ENCODE results near the gene GRM8.

Gene GRM8

GRCh38 chr7:127194571-127194970 is 58.2 kb downstream of the GRM8 start:
- Histone ChIP-seq H2AFZ (ENCODE audit: low read length) (no peak overlapping the region), H3K4me1 (ENCODE audit: insufficient read depth, low read length, severe bottlenecking) (no peaks in the 10 kb centered on the region), H3K36me3 (ENCODE audit: insufficient read depth, low read length) (no peaks in the 10 kb centered on the region), H3K27ac (ENCODE audit: low read depth, low read length, poor library complexity, severe bottlenecking) (no peak overlapping the region), H3K9me2 (ENCODE audit: low read depth, low read length) (no peaks in the 10 kb centered on the region), H3K27me3 (ENCODE audit: insufficient read depth, low read length) (no peaks in the 10 kb centered on the region), H3F3A (ENCODE audit: insufficient read depth, low read length) (no peaks in the 10 kb centered on the region), H3K79me2 (ENCODE audit: insufficient read depth, low read length) (no peaks in the 10 kb centered on the region), H4K20me1 (ENCODE audit: insufficient read depth, low read length) (no peaks in the 10 kb centered on the region), H3K4me2 (ENCODE audit: low read length) (no peak overlapping the region), H3K4me3 (ENCODE audit: low read depth, low read length, poor library complexity, severe bottlenecking) (no peak overlapping the region), H3K9ac (ENCODE audit: low read length) (no peak overlapping the region), H3K9me3 (ENCODE audit: low read length) (no peaks in the 10 kb centered on the region)
- no peak for TF ChIP-seq EZH2 (IDR thresholded peaks at IDR 0.05; ENCODE audit: borderline replicate concordance, low read length)
- TF ChIP-seq CTCF (IDR thresholded peaks at IDR 0.05; ENCODE audit: low read length): no peak

DNA sequence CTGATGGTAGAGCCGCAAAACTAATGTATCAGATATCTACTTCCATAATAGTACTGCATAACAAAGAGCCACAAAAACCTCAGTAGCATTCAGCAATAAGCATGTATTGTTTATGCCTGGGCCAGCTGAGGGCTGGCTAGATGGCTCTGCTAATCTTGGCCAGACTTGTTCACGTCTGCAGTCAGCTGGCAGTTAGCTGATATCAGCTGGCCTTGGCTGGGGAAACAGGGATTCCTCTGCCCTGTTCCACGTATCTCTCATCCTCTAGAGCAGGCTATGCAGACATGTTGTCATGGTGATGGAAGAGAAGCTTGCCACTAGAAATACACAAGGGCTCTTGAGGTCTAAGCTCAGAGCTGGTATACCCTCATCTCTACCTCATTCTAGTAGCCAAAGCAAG is 62.9 kb downstream of the GRM8 start:
- no peak for TF ChIP-seq CTCF (IDR thresholded peaks at IDR 0.05; ENCODE audit: low read length)
- no peak for TF ChIP-seq EZH2 (IDR thresholded peaks at IDR 0.05; ENCODE audit: borderline replicate concordance, low read length)
- H3K9me3 ChIP-seq (ENCODE audit: low read length): no peaks in the 10 kb centered on the region
- no peak overlapping the region for H2AFZ ChIP-seq (ENCODE audit: low read length)
- H3F3A ChIP-seq (ENCODE audit: insufficient read depth, low read length): no peaks in the 10 kb centered on the region
- H3K36me3 ChIP-seq (ENCODE audit: insufficient read depth, low read length): no peaks in the 10 kb centered on the region
- H3K27ac ChIP-seq (ENCODE audit: low read depth, low read length, poor library complexity, severe bottlenecking): no peak overlapping the region
- no peaks in the 10 kb centered on the region for H4K20me1 ChIP-seq (ENCODE audit: insufficient read depth, low read length)
- no peak overlapping the region for H3K4me2 ChIP-seq (ENCODE audit: low read length)
- H3K9ac ChIP-seq (ENCODE audit: low read length): no peak overlapping the region
- no peaks in the 10 kb centered on the region for H3K27me3 ChIP-seq (ENCODE audit: insufficient read depth, low read length)
- no peaks in the 10 kb centered on the region for H3K9me2 ChIP-seq (ENCODE audit: low read depth, low read length)
- H3K4me3 ChIP-seq (ENCODE audit: low read depth, low read length, poor library complexity, severe bottlenecking): no peak overlapping the region
- no peaks in the 10 kb centered on the region for H3K79me2 ChIP-seq (ENCODE audit: insufficient read depth, low read length)
- H3K4me1 ChIP-seq (ENCODE audit: insufficient read depth, low read length, severe bottlenecking): no peaks in the 10 kb centered on the region

DNA sequence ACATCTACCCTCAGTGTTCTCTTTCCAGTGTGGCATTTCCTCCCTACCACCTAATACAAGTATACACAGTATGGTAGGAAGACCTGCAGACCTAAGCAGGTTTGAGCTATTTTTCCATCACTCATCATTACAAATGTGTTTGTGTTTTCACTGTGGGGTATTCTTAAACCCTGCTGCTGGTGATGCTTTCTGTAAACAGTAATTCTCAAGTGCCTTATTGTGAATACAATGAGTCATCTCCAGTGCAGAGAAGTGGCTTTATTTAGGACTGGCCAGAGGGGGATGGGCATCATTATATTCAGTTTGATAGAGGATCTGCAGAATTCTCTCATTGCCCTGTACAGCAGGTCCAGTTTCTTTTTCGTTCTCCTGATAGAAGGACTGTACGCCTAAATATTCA is 63.7 kb downstream of the GRM8 start:
- Histone ChIP-seq H3K4me1 (ENCODE audit: insufficient read depth, low read length, severe bottlenecking) (no peaks in the 10 kb centered on the region), H3K4me2 (ENCODE audit: low read length) (no peak overlapping the region), H3K79me2 (ENCODE audit: insufficient read depth, low read length) (no peaks in the 10 kb centered on the region), H3K27ac (ENCODE audit: low read depth, low read length, poor library complexity, severe bottlenecking) (no peak overlapping the region), H3K36me3 (ENCODE audit: insufficient read depth, low read length) (no peaks in the 10 kb centered on the region), H2AFZ (ENCODE audit: low read length) (no peak overlapping the region), H3K9ac (ENCODE audit: low read length) (no peak overlapping the region), H3K27me3 (ENCODE audit: insufficient read depth, low read length) (no peaks in the 10 kb centered on the region), H3K4me3 (ENCODE audit: low read depth, low read length, poor library complexity, severe bottlenecking) (no peak overlapping the region), H4K20me1 (ENCODE audit: insufficient read depth, low read length) (no peaks in the 10 kb centered on the region), H3K9me3 (ENCODE audit: low read length) (no peaks in the 10 kb centered on the region), H3F3A (ENCODE audit: insufficient read depth, low read length) (no peaks in the 10 kb centered on the region), H3K9me2 (ENCODE audit: low read depth, low read length) (no peaks in the 10 kb centered on the region)
- TF ChIP-seq EZH2 (IDR thresholded peaks at IDR 0.05; ENCODE audit: borderline replicate concordance, low read length) (no peak), CTCF (IDR thresholded peaks at IDR 0.05; ENCODE audit: low read length) (no peak)
